ENCODE data around the gene TSEN15. TPM values are rescaled to one million over a fixed set of nuclear protein-coding genes. Genes with fewer than 3 reads are reported as not detected.

Gene TSEN15
- total RNA-seq, 1 donor from 2014 or later: 22.4 TPM

DNA sequence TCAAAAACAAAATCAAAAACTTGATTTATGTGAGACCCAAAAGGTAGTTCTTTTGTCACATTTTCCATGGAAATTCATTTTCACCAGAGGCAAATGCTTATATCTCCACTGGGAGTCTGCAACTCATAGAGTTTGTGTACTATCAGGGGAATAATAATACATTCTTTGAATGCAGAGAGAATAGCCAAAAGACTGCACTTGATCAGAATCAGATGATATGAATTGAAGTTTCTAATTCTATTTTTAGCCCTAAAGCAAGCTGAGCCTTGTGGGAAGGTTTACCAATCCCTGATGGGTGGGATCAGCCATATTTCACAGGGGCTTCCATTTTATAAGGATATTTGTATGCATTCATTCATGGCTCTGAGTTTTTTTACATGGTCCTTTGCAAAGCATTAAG, 49.6 kb downstream of the TSEN15 start:
- H3K9me3 Mint-ChIP-seq (ENCODE audit: low read depth): peaks cover 21% of the 10 kb centered on the region
- H3K4me1 Mint-ChIP-seq (ENCODE audit: low read depth): peaks cover 6% of the 10 kb centered on the region
- no peak overlapping the region for H3K4me3 Mint-ChIP-seq (ENCODE audit: low read depth)
- no peaks in the 10 kb centered on the region for H3K27me3 Mint-ChIP-seq
- TF ChIP-seq, protein P1, sequence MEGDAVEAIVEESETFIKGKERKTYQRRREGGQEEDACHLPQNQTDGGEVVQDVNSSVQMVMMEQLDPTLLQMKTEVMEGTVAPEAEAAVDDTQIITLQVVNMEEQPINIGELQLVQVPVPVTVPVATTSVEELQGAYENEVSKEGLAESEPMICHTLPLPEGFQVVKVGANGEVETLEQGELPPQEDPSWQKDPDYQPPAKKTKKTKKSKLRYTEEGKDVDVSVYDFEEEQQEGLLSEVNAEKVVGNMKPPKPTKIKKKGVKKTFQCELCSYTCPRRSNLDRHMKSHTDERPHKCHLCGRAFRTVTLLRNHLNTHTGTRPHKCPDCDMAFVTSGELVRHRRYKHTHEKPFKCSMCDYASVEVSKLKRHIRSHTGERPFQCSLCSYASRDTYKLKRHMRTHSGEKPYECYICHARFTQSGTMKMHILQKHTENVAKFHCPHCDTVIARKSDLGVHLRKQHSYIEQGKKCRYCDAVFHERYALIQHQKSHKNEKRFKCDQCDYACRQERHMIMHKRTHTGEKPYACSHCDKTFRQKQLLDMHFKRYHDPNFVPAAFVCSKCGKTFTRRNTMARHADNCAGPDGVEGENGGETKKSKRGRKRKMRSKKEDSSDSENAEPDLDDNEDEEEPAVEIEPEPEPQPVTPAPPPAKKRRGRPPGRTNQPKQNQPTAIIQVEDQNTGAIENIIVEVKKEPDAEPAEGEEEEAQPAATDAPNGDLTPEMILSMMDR (IDR thresholded peaks at IDR 0.05; ENCODE audit: unreplicated experiment): no peak
- H3K36me3 Mint-ChIP-seq (ENCODE audit: insufficient read depth): peaks cover 2% of the 10 kb centered on the region
- no peak for DNase-seq (ENCODE audit: low spot score, unreplicated experiment)
- no peak overlapping the region for H3K27ac Mint-ChIP-seq

DNA sequence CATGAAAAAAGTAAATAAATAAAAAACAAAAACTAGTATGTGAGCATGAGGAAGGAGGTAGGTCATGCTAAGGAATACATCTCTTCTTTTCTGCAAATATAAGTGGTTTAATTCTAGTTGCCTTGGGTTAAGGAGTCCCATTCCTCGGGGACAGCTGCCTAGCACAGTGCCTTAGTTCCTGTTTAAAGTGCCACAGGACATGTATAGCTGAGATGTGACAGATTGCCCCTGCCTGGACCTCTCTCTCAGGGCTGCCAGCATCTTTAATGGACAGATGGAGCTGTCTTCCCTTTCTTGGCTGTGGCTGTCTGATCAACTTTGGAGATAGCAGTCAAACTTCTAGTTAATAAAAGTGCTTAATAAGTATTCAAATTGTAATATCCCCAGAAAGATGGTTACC, 50.0 kb downstream of the TSEN15 start:
- DNase-seq (ENCODE audit: low spot score, unreplicated experiment): no peak
- Mint-ChIP-seq H3K4me1 (ENCODE audit: low read depth) (peaks cover 6% of the 10 kb centered on the region), H3K27ac (no peak overlapping the region), H3K9me3 (ENCODE audit: low read depth) (peaks cover 25% of the 10 kb centered on the region), H3K27me3 (no peaks in the 10 kb centered on the region), H3K36me3 (ENCODE audit: insufficient read depth) (peaks cover 5% of the 10 kb centered on the region), H3K4me3 (ENCODE audit: low read depth) (no peak overlapping the region)
- TF ChIP-seq, protein P1 (IDR thresholded peaks at IDR 0.05; ENCODE audit: unreplicated experiment): no peak

DNA sequence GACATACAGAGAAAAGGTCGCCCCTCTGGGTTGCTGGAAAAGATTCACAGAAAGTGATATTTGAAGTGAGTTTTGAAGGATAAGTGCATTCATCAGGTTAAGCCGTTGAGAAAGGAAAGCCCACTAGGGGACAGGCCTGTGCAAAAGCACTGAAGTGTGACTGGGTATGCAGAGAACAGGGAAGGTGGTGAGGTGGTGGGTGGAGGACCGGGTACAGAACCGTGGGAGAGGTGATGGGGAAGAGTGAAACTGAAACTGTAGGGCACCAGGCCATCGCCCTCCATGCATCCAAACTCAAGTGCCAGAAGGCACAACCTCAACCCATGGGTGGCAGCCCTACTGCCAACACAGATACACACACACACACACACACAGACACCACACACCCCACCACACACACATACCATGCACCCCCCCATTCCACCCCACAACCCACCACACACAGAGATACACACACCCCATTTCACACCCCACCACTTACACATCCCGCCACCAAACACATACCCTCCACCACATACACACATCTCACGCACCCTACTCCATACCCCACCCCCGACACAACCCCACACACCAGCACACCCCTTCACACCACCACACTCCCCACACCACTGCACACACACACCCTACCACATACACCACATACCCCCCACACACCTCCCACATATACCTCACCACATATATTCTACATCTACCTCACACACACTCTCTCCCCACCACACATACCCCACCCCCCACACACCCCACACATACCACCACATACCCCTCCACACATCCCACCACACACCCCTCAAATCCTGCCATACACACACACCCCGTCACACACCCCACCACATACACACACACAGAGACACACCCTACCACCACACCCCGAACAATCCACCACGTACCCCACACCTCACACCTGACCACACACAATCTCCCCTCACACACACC, 59.0 kb downstream of the TSEN15 start:
- TF ChIP-seq, protein P1 (IDR thresholded peaks at IDR 0.05; ENCODE audit: unreplicated experiment): no peak
- H3K4me1 Mint-ChIP-seq (ENCODE audit: low read depth): no peaks in the 10 kb centered on the region
- DNase-seq (ENCODE audit: low spot score, unreplicated experiment): no peak
- H3K4me3 Mint-ChIP-seq (ENCODE audit: low read depth): no peak overlapping the region
- peaks cover 16% of the 10 kb centered on the region for H3K9me3 Mint-ChIP-seq (ENCODE audit: low read depth)
- peaks cover 4% of the 10 kb centered on the region for H3K36me3 Mint-ChIP-seq (ENCODE audit: insufficient read depth)
- no peaks in the 10 kb centered on the region for H3K27me3 Mint-ChIP-seq
- H3K27ac Mint-ChIP-seq: no peak overlapping the region

DNA sequence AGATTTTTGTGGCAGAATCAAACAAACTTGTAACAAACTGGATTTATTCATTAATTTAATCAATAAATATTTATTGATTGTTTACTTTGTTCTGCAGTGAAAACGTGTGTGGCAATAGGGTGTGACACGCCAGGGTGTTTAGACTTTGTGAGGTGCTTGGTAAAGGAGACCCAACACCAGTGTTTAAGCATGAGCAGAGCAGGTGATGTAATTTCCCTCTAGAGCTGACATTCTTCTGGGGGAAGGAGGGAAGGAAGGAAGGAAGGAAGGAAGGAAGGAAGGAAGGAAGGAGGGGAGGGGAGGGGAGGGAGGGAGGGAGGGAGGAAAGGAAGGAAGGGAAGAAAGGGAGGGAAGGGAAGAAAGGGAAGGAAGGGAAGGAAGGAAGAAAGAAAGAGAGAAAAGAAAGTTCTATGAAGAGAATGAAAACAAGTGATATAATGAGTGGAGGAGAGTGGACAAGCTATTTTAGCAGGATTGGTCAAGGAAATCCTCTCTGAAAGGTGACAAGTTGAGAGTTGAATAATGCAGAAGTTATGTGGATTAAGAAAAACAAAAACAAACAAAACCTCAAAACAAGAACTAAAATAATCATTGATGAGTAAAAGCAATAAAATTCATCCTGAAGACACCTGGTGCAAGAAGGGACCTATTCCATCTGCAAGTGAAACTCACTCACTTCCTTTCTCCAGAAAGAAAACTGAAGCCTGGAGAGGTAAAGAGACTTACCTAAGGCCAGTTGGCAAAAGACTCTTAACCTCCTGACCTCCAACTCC, 60.8 kb downstream of the TSEN15 start:
- no peaks in the 10 kb centered on the region for H3K9me3 Mint-ChIP-seq (ENCODE audit: low read depth)
- TF ChIP-seq, protein P1 (IDR thresholded peaks at IDR 0.05; ENCODE audit: unreplicated experiment): no peak
- H3K4me1 Mint-ChIP-seq (ENCODE audit: low read depth): no peaks in the 10 kb centered on the region
- no peak overlapping the region for H3K4me3 Mint-ChIP-seq (ENCODE audit: low read depth)
- no peaks in the 10 kb centered on the region for H3K27me3 Mint-ChIP-seq
- H3K27ac Mint-ChIP-seq: no peak overlapping the region
- no peak for DNase-seq (ENCODE audit: low spot score, unreplicated experiment)
- H3K36me3 Mint-ChIP-seq (ENCODE audit: insufficient read depth): no peaks in the 10 kb centered on the region

DNA sequence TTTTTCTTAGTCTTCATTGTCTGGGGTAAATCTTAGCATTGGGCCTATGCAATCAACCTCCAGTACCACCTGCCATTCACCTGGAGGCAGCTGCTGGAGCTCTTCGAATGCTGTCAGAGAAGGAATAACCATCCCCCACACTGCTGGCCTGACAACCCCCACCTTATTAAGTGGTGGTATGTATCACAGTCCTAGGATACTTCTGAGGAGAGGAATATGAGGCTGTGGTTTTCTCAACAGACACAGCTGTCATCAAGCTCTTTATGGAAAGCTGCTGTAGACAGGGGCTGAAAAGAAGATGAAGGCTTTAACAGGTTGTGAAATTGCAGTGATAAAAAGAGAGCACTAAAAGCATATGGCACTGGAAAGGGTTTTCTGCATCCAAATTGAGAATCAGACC, 61.7 kb downstream of the TSEN15 start:
- Mint-ChIP-seq H3K27ac (no peak overlapping the region), H3K4me3 (ENCODE audit: low read depth) (no peak overlapping the region), H3K36me3 (ENCODE audit: insufficient read depth) (no peaks in the 10 kb centered on the region), H3K27me3 (no peaks in the 10 kb centered on the region), H3K4me1 (ENCODE audit: low read depth) (no peaks in the 10 kb centered on the region), H3K9me3 (ENCODE audit: low read depth) (no peaks in the 10 kb centered on the region)
- TF ChIP-seq, protein P1 (IDR thresholded peaks at IDR 0.05; ENCODE audit: unreplicated experiment): no peak
- DNase-seq (ENCODE audit: low spot score, unreplicated experiment): no peak

Measured in progenitor cell of endocrine pancreas (in vitro differentiated cells).